LoVo (cell line): ENCODE results near the gene PCDHGA6.
"Not testable (repeated sequence)": the region's sequence is repeated elsewhere in the genome, so short reads cannot be mapped to it uniquely, and the experiment has no call there.

Experiments
- DNase-seq: peaks from one replicate; pipeline ENCODE4 v3.0.0-alpha.2; 2016; ENCODE audit warnings: low spot score

The PCDHGA6 gene

DNA sequence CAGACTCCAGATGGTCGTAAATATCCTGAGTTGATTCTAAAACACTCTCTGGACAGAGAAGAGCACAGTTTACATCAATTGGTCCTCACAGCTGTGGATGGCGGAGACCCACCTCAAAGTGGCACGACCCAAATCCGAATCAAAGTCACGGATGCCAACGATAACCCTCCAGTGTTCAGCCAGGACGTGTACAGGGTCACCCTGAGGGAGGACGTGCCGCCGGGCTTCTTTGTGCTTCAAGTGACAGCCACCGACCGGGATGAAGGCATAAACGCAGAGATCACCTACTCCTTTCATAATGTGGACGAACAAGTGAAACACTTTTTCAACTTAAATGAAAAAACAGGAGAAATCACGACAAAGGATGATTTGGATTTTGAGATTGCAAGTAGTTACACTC lies 13.0 kb upstream of the PCDHGA6 start:
- no peak for DNase-seq

DNA sequence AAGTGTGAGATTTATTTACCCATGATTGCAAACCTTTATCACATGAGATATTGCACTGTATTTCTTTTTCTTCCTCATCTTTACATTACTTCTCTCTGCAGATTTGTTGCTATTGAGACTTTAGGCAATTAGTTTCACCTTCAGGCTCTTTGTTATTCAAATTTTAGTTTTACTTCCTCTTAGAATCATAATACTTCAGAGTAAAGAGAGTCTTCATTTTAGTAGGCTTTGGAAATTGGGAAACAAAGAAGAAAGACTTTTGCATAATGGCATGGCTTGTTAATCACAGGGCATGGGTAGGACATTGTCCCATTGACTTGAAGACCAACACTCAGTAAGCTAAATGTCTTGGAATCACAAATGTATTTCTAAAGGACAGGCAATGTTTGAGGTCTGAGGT lies 11.0 kb upstream of the PCDHGA6 start:
- no peak for DNase-seq

DNA sequence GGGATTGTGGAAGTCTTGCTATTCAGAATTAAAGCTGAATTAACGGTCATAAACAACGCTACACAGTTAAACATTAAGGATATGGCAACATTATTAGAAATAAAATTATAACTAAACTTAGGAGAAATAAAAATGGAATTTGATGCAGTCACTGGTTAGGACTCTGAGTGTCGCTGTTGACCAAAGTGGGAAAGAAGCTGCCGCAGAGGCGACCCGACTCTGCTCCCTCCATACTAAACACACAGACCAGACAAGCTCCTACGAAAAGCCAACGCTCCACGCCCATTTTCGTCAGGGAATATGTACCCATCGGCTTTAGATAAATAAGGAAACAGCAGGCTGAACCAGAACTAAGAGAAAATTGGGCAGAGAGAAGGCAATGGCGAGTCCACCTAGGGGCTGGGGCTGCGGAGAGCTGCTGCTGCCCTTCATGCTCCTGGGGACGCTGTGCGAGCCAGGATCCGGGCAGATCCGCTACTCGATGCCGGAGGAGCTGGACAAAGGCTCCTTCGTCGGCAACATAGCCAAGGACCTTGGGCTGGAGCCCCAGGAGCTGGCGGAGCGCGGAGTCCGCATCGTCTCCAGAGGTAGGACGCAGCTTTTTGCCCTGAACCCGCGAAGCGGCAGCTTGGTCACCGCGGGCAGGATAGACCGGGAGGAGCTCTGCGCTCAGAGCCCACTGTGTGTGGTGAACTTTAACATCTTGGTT lies 9.6 kb upstream of the PCDHGA6 start, which contains the start of gene PCDHGA5:
Gene PCDHGA5, plus strand, starts transcription at position 211 of the 709 bp plus-strand sequence. Its CDS starts 169 bp downstream, at position 380.
- no peak for DNase-seq

DNA sequence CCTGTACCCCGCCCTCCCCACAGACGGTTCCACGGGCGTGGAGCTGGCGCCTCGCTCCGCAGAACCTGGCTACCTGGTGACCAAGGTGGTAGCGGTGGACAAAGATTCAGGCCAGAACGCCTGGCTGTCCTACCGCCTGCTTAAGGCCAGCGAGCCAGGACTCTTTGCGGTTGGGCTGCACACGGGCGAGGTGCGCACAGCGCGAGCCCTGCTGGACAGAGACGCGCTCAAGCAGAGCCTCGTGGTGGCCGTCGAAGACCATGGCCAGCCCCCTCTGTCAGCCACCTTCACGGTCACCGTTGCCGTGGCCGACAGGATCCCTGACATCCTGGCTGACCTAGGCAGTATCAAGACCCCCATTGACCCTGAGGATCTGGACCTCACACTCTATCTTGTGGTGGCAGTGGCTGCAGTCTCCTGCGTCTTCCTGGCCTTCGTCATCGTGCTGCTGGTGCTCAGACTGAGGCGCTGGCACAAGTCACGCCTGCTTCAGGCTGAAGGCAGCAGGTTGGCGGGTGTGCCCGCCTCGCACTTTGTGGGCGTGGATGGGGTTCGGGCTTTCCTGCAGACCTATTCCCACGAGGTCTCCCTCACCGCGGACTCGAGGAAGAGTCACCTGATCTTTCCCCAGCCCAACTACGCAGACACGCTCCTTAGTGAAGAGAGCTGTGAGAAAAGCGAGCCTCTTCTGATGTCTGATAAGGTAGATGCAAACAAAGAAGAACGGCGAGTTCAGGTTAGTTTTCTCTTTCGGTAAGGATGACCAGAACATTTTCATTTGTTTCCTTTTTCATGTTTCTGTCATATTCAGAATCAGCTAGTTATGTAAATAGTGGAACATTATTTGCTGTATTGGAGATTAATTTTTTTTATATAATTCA lies 7.4 kb upstream of the PCDHGA6 start:
- no peak for DNase-seq

DNA sequence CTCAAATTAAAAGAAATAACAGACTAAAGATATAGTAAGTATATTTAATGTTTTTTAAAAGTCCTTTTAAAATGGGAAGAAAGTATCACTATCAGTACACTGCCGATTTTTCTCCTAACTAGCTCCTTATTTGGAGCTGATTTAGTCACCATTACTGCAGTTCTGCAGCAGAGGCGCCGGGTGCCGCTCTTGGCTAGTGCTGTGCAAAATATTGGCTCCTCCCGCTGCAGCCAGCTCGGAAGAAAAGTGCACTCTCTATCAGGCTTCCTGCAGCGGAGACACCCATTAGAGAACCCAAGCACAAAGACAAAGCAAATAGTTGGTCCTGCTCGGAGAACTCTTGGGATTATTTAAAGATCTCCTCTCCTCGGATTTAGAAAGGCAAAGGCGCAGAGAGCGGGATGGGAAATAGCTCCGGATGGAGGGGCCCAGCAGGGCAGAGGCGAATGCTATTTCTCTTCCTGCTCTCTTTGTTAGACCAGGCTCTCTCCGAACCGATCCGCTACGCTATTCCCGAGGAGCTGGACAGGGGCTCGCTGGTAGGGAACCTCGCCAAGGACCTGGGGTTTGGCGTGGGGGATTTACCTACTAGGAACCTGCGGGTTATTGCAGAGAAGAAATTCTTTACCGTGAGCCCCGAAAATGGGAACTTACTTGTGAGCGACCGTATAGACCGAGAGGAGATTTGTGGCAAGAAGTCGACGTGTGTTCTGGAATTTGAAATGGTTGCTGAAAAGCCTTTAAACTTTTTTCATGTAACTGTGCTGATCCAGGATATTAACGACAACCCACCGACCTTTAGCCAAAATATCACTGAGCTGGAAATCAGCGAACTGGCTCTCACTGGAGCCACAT lies 3.5 kb upstream of the PCDHGA6 start, which contains the start of gene PCDHGB3:
Gene PCDHGB3, plus strand, starts transcription at position 249 of the 855 bp plus-strand sequence. Its CDS starts 153 bp downstream, at position 402.
- no peak for DNase-seq

DNA sequence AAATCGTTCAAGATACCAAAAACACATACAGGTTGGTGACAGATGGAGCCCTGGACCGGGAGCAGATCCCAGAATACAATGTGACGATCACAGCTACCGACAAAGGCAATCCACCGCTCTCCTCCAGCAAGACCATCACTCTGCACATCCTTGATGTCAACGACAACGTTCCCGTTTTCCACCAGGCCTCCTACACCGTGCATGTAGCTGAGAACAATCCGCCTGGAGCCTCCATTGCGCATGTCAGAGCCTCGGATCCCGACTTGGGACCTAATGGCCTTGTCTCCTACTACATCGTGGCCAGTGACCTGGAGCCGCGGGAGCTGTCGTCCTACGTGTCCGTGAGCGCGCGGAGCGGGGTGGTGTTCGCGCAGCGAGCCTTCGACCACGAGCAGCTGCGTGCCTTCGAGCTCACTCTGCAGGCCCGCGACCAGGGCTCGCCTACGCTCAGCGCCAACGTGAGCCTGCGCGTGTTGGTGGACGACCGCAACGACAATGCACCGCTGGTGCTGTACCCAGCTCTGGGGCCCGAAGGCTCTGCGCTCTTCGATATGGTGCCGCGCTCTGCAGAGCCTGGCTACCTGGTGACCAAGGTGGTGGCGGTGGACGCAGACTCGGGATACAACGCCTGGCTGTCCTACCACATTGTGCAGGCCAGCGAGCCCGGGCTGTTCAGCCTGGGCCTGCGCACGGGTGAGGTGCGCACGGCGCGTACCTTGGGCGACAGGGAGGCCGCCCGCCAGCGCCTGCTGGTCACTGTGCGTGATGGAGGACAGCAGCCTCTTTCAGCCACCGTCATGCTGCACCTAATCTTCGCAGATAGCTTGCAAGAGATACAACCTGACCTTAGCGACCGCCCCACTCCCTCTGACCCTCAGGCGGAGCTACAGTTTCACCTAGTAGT lies 1.9 kb upstream of the PCDHGA6 start:
- no peak for DNase-seq

DNA sequence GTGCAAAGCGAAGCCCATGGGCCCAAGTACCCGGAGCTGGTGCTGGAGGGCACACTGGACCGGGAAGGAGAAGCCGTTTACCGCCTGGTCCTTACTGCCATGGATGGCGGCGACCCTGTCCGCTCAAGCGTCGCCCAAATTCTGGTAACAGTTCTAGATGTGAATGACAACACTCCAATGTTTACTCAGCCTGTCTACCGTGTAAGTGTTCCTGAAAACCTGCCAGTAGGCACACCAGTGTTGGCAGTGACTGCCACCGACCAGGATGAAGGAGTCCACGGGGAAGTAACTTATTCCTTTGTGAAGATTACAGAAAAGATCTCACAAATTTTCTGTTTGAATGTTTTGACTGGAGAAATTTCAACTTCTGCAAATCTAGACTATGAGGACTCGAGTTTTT lies 936 bp downstream of the PCDHGA6 start:
- no peak for DNase-seq

DNA sequence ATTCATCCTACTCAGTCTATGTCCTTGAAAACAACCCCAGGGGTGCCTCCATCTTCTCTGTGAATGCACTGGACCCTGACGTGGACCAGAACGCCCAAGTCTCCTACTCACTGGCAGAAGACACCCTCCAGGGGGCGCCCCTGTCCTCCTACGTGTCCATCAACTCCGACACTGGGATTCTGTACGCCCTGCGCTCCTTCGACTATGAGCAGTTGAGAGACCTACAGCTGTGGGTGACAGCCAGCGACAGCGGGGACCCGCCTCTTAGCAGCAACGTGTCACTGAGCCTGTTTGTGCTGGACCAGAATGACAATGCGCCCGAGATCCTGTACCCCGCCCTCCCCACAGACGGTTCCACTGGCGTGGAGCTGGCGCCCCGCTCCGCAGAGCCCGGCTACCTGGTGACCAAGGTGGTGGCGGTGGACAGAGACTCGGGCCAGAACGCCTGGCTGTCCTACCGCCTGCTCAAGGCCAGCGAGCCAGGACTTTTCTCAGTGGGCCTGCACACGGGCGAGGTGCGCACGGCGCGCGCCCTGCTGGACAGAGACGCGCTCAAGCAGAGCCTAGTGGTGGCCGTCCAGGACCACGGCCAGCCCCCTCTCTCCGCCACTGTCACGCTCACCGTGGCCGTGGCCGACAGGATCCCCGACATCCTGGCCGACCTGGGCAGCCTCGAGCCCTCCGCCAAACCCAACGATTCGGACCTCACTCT lies 1.9 kb downstream of the PCDHGA6 start:
- not testable (repeated sequence) for DNase-seq

DNA sequence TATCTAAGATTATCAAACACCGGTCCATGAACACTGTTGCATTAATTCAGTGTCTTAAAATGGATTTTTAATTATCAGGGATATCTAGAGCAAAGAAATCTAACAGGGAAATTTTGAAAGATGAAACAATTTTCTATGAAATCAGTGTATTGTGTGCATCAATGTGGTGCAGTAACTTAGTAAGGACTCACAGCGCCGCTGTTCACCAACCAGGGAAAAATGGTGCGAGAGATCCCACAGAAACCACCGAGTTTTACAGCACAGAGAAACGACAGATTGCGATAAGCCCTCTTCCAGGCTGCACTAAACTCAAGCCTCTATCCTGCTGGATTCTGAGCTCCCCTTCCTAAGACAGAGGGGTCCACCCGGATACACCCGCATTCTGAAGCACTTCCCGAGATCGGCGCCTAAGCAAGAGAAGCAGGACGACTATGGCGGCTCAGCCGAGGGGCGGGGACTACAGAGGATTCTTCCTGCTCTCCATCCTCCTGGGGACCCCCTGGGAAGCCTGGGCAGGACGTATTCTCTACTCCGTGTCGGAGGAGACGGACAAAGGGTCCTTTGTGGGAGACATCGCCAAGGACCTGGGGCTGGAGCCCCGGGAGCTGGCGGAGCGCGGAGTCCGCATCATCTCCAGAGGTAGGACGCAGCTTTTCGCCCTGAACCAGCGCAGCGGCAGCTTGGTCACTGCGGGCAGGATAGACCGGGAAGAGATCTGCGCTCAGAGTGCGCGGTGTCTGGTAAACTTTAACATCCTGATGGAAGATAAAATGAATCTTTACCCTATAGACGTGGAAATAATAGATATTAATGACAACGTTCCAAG lies 9.0 kb downstream of the PCDHGA6 start, which contains the start of gene PCDHGA7:
Gene PCDHGA7, plus strand, starts transcription at position 274 of the 826 bp plus-strand sequence. Its CDS starts 158 bp downstream, at position 432.
- no peak for DNase-seq

DNA sequence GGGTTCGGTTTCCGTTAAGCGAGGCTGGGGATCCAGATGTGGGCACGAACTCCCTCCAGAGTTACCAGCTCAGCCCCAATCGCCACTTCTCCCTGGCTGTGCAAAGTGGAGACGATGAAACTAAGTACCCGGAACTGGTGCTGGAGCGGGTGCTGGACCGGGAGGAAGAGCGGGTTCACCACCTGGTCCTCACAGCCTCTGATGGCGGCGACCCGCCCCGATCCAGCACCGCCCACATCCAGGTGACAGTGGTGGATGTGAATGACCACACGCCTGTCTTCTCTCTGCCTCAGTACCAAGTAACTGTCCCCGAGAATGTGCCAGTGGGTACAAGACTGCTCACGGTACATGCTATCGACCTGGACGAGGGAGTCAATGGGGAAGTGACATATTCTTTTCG lies 9.7 kb downstream of the PCDHGA6 start:
- no peak for DNase-seq

DNA sequence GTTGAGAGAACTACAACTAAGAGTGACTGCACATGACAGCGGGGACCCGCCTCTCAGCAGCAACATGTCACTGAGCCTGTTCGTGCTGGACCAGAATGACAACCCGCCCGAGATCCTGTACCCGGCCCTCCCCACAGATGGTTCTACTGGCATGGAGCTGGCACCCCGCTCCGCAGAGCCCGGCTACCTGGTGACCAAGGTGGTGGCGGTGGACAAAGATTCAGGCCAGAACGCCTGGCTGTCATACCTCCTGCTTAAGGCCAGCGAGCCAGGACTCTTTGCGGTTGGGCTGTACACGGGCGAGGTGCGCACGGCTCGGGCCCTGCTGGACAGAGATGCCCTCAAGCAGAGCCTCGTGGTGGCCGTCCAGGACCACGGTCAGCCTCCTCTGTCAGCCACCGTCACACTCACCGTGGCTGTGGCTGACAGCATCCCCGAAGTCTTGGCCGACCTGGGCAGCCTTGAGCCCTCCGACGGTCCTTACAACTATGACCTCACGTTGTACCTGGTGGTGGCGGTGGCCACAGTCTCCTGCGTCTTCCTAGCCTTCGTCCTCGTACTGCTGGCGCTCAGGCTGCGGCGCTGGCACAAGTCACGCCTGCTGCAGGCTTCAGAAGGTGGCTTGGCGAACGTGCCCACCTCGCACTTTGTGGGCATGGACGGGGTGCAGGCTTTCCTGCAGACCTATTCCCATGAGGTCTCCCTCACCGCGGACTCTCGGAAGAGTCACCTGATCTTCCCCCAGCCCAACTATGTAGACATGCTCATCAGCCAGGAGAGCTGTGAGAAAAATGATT lies 11.0 kb downstream of the PCDHGA6 start:
- DNase-seq, result no peak

DNA sequence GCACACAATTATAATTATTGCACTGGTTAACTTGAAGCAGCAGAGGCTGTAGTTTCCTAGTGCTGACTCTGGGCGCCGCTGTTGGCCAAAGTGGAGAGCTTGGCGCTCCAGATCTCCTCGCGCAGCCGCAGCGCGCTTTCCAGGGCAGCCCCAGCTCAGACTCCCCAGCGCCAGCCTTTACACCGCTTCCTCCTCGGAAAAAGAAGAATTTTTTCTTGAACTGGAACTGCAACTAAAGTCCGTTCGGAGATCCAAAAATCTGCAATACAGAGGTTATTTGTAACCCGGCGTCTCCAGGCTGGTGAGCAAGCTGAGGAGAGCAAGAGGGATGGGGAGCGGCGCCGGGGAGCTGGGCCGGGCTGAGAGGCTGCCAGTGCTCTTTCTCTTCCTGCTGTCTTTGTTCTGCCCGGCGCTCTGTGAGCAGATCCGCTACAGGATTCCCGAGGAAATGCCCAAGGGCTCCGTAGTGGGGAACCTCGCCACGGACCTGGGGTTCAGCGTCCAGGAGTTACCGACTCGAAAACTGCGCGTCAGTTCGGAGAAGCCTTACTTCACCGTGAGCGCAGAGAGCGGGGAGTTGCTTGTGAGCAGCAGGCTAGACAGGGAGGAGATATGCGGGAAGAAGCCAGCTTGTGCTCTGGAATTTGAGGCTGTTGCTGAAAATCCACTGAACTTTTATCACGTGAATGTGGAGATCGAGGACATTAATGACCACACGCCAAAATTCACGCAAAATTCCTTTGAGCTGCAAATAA lies 14.0 kb downstream of the PCDHGA6 start, which contains the start of gene PCDHGB4:
Gene PCDHGB4, plus strand, starts transcription at position 142 of the 755 bp plus-strand sequence. Its CDS starts 187 bp downstream, at position 329.
- DNase-seq, result not testable (repeated sequence)

DNA sequence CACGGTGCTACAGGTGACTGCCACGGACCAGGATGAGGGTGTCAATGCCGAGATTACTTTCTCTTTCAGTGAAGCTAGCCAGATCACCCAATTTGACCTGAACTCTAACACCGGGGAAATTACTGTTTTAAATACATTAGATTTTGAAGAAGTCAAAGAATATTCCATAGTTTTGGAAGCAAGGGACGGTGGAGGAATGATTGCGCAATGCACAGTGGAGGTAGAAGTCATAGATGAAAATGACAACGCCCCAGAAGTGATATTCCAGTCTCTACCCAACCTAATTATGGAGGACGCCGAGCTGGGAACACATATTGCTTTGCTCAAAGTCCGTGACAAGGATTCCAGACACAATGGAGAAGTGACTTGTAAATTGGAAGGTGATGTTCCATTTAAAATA lies 15.0 kb downstream of the PCDHGA6 start:
- DNase-seq, result no peak

DNA sequence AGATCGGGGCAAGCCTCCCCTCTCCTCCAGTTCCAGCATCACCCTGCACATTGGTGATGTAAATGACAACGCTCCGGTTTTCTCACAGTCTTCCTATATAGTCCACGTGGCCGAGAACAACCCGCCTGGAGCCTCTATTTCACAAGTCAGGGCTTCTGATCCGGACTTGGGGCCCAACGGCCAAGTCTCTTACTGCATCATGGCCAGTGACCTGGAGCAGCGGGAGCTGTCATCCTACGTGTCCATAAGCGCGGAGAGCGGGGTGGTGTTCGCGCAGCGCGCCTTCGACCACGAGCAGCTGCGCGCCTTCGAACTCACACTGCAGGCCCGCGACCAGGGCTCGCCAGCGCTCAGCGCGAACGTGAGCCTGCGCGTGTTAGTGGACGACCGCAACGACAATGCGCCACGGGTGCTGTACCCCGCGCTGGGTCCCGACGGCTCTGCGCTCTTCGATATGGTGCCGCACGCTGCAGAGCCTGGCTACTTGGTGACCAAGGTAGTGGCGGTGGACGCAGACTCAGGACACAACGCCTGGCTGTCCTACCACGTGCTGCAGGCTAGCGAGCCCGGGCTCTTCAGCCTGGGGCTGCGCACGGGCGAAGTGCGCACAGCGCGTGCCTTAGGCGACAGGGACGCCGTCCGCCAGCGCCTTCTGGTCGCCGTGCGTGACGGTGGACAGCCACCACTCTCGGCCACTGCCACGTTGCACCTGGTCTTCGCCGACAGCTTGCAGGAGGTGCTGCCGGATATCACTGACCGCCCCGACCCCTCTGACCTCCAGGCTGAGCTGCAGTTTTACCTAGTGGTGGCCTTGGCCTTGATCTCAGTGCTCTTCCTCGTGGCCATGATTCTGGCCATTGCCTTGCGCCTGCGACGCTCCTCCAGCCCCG lies 15.7 kb downstream of the PCDHGA6 start:
- DNase-seq, result no peak

DNA sequence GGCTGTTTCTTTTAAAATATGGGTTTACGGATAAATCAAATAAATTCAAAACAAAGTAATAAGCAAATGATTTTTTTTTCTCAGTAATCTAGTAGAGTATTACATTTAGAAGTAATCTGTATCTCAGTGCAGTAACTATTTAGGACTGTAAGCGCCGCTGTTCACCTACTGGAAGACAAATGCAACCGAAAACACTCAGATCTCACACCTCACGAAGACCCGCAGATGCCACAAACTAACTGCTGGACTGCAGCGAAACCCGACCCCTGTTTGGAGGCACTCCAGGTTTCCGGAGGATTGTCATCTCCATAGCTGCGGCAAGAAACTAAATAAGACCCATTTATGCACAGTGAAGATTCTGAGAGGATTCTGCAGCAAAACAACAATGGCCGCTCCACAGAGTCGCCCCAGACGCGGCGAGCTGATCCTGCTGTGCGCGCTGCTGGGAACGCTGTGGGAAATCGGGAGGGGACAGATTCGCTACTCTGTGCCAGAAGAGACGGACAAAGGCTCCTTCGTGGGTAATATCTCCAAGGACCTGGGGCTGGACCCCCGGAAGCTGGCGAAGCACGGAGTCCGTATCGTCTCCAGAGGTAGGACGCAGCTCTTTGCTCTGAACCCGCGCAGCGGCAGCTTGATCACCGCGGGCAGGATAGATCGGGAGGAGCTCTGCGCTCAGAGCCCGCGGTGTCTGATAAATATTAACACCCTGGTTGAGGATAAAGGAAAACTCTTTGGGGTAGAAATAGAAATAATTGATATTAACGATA lies 18.9 kb downstream of the PCDHGA6 start, which contains the start of gene PCDHGA8:
Gene PCDHGA8, plus strand, starts transcription at position 205 of the 770 bp plus-strand sequence. Its CDS starts 181 bp downstream, at position 386.
- no peak for DNase-seq

DNA sequence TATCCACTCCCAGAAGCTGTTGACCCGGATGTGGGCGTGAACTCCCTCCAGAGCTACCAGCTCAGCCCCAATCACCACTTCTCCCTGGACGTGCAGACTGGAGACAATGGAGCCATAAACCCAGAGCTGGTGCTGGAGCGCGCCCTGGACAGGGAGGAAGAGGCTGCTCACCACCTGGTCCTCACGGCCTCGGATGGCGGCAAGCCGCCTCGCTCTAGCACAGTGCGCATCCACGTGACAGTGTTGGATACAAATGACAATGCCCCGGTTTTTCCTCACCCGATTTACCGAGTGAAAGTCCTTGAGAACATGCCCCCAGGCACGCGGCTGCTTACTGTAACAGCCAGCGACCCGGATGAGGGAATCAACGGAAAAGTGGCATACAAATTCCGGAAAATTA lies 19.6 kb downstream of the PCDHGA6 start:
- no peak for DNase-seq
